Measurements from ENCODE around the gene ASB18. TPM values are rescaled to one million over a fixed set of nuclear protein-coding genes. Genes with fewer than 3 reads are reported as not detected.

ASB18 gene
- total and polyA plus RNA-seq, 10 of the 15 experiments (the other 5 are each of a cell fraction or from before 2014, with no cell fraction given): not detected

DNA sequence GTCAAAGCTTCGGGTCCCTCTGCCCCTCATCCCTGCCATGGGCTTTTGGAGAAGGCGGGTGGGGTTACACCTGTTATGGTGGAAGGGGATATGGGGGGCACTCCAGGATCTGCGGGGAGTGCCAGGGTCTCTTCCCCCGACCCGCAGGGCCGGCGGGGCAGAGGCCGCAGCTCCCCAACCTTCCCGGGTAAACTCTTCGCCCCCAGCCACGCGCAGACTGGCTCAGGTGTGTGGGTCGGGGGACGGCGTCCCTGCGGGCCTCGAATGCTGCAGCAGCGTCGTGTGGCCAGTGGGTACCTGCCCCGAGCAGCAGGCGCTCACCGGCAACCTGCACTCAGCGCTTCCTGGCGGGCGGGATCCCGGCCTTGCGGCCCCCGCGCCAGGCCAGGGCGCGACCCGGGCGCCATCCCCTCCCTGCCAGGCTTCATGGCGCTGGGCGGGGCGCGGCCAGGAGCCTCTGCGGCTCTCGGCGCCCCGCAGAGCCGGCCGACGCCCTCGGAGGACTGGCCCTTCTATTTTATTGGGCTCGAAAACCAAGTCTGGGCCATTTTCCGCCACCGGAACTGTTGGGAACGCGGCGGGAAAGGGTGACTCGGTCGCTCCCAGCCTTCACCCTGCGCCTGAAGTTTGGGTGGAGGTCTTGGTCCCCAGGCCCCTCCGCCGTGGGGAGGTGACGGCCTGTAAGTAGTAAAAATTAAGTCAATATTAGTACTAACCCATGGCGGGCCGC lies 100.6 kb downstream of the ASB18 start:
- in situ Hi-C loops (cut with MboI) (no loop called here), intact Hi-C loops (cut with micrococcal nuclease; ENCODE audit: unreplicated experiment) (no loop called here)
- no peaks in the 10 kb centered on the region for H3K4me1 ChIP-seq (ENCODE audit: control insufficient read depth, insufficient read depth, low read length)
- H3K4me3 ChIP-seq: no peak overlapping the region
- no peak overlapping the region for H2AFZ ChIP-seq (ENCODE audit: control insufficient read depth, low read depth, low read length)
- WGBS (ENCODE audit: insufficient coverage, insufficient replicate concordance, low lambda C conversion rate, missing lambda C conversion rate): 46% methylated on average over 45 of the region's 59 CpGs
- no peak for FAIRE-seq
- no peak for ATAC-seq
- H3K27ac ChIP-seq (ENCODE audit: control insufficient read depth, insufficient read depth): no peak overlapping the region
- DNase-seq (ENCODE audit: low read depth, low spot score): no peak
- TF ChIP-seq, protein P1, sequence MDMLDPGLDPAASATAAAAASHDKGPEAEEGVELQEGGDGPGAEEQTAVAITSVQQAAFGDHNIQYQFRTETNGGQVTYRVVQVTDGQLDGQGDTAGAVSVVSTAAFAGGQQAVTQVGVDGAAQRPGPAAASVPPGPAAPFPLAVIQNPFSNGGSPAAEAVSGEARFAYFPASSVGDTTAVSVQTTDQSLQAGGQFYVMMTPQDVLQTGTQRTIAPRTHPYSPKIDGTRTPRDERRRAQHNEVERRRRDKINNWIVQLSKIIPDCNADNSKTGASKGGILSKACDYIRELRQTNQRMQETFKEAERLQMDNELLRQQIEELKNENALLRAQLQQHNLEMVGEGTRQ (IDR thresholded peaks at IDR 0.05; ENCODE audit: borderline replicate concordance, low read depth, low read length): no peak
- TF ChIP-seq MTA2 (IDR thresholded peaks at IDR 0.05; ENCODE audit: low read depth) (no peak), FOS (IDR thresholded peaks at IDR 0.05; ENCODE audit: borderline replicate concordance, extremely low read depth, insufficient read length) (no peak), FOXM1 (IDR thresholded peaks at IDR 0.05; ENCODE audit: low read depth, low read length) (no peak), ESRRA (IDR thresholded peaks at IDR 0.05; ENCODE audit: low read length) (no peak), KDM1A (IDR thresholded peaks at IDR 0.05; ENCODE audit: borderline replicate concordance) (no peak), HDGF (IDR thresholded peaks at IDR 0.05) (no peak), MTA3 (IDR thresholded peaks at IDR 0.05; ENCODE audit: borderline replicate concordance, low read length) (no peak), RUNX3 (IDR thresholded peaks at IDR 0.05; ENCODE audit: low read length) (no peak)
- TF ChIP-seq, protein P2, sequence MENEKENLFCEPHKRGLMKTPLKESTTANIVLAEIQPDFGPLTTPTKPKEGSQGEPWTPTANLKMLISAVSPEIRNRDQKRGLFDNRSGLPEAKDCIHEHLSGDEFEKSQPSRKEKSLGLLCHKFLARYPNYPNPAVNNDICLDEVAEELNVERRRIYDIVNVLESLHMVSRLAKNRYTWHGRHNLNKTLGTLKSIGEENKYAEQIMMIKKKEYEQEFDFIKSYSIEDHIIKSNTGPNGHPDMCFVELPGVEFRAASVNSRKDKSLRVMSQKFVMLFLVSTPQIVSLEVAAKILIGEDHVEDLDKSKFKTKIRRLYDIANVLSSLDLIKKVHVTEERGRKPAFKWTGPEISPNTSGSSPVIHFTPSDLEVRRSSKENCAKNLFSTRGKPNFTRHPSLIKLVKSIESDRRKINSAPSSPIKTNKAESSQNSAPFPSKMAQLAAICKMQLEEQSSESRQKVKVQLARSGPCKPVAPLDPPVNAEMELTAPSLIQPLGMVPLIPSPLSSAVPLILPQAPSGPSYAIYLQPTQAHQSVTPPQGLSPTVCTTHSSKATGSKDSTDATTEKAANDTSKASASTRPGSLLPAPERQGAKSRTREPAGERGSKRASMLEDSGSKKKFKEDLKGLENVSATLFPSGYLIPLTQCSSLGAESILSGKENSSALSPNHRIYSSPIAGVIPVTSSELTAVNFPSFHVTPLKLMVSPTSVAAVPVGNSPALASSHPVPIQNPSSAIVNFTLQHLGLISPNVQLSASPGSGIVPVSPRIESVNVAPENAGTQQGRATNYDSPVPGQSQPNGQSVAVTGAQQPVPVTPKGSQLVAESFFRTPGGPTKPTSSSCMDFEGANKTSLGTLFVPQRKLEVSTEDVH (IDR thresholded peaks at IDR 0.05; ENCODE audit: low read depth, partially characterized antibody): no peak
- H3K27me3 ChIP-seq (replicated peaks in 1 of 2; ENCODE audit: control insufficient read depth in 2 of 2, insufficient read depth in 2 of 2, low read length in 1 of 2): peaks cover 3 to 10% of the 10 kb centered on the region in 2 experiments; a peak in 3 of 4 replicates
- H3K36me3 ChIP-seq (ENCODE audit: control insufficient read depth in 2 of 2, insufficient read depth in 2 of 2, low read length in 1 of 2): no peaks in the 10 kb centered on the region
- CTCF ChIA-PET: no interaction called here
- H4K20me1 ChIP-seq (ENCODE audit: control insufficient read depth, insufficient read depth): no peaks in the 10 kb centered on the region
- SMC1A ChIA-PET (ENCODE audit: uncharacterized antibody, unreplicated experiment): no interaction called here
- H3K4me2 ChIP-seq (ENCODE audit: control insufficient read depth, insufficient read depth): no peak overlapping the region
- RAD21 ChIA-PET (ENCODE audit: unreplicated experiment): no interaction called here
- H3K9me3 ChIP-seq (replicated peaks; ENCODE audit: control insufficient read depth, insufficient read depth, low read length): peaks cover 2% of the 10 kb centered on the region; the same call in 2 of the 3 replicates
- H3K79me2 ChIP-seq (ENCODE audit: control insufficient read depth, insufficient read depth, low read length): no peaks in the 10 kb centered on the region
- no peak overlapping the region for H3K9ac ChIP-seq (ENCODE audit: control insufficient read depth, insufficient read depth, low read length)
- no TSS peak for BruUV-seq (replicated peaks)
- POLR2A ChIA-PET: no interaction called here

All from GM12878 (cell line).